Stimulated activated naive CD8-positive, alpha-beta T cell treated with anti-CD3 and anti-CD28 coated beads, Interleukin-15, amount 100 ng/mL, for 72 hours (primary cell): ENCODE results near the gene ATP4A.

Source experiments
- ATAC-seq: fragments of 150-1000 bp; cut with Tn5 transposase; 2 replicates; pipeline ENCODE4 v1.10.0; 2021; ENCODE audit warnings: mild to moderate bottlenecking, moderate library complexity
- DNase-seq, 2 donors: peaks; one replicate each; pipeline ENCODE4 v3.0.0; 2021 to 2022
- H3K27ac Mint-ChIP-seq, 2 donors: one replicate each; pipeline ENCODE4 v1.8.0; 2022; ENCODE audit warnings: mild to moderate bottlenecking in 2 of 2, mixed read lengths in 2 of 2, moderate library complexity in 2 of 2
- H3K27me3 Mint-ChIP-seq: one replicate; pipeline ENCODE4 v1.8.0; 2022; ENCODE audit warnings: mixed read lengths
- H3K4me1 Mint-ChIP-seq: one replicate; pipeline ENCODE4 v1.8.0; 2022; ENCODE audit warnings: mild to moderate bottlenecking, mixed read lengths
- H3K4me3 Mint-ChIP-seq, 2 donors: one replicate each; pipeline ENCODE4 v1.8.0; 2022; ENCODE audit warnings: mild to moderate bottlenecking in 2 of 2, mixed read lengths in 2 of 2, moderate library complexity in 1 of 2
- H3K9me3 Mint-ChIP-seq, 2 donors: one replicate each; pipeline ENCODE4 v1.8.0; 2022; ENCODE audit warnings: mixed read lengths in 2 of 2

Gene ATP4A

GRCh38 chr19:35545001-35545854 is 18.2 kb downstream of the ATP4A start, which contains the start of gene TMEM147:
Gene TMEM147, plus strand, starts transcription at chr19:35545626. Its CDS starts 114 bp downstream, at chr19:35545740.
- Mint-ChIP-seq H3K4me1 (peaks cover 69% of the 10 kb centered on the region), H3K4me3 (peak within 1 kb of the TSS; percentile 98), H3K27ac (peak within 1 kb of the TSS; percentile 94 to 98), H3K9me3 (no peaks in the 10 kb centered on the region), H3K27me3 (no peaks in the 10 kb centered on the region)
- DNase-seq (peak; percentile 79 to 85), ATAC-seq (peak; percentile 90)

DNA sequence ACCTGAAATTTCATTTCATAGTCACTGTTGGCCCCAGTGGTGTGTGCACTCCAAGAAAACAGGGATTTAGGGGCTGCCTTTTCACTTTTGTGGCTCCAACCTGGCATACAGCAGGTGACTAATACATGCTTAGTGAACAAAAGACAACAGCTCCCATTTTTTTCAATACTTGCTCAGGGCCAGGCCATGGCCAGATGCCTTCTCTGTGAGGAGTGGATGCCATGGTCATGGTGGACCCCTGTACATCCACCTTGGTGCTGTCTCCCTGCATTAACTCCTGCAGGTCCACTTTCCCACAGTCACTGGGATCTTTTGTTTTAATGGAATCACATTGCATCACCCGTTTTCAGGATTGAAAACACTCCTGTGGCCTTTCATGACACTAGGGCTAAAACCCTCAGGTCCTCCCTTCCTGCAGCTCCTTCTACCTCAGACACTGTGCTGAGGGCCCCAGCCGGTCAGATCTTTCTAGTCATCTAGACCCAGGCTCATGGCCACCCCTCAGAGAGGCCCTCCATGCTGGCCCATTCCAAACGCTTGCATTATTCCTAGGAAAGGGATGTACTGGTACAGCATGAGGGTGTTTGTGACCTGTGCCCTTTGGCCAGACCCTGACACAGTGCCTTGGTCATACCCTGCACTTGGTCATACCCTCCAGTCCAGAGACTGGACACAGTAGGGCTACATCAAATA is 19.2 kb downstream of the ATP4A start:
- DNase-seq (no peak), ATAC-seq (no peak)
- peaks cover 64% of the 10 kb centered on the region for H3K4me1 Mint-ChIP-seq
- H3K4me3 Mint-ChIP-seq = peak overlapping the region; percentile 98
- peak overlapping the region in 1 of 2 donors; percentile 94 for H3K27ac Mint-ChIP-seq
- no peaks in the 10 kb centered on the region for H3K9me3 Mint-ChIP-seq
- no peaks in the 10 kb centered on the region for H3K27me3 Mint-ChIP-seq

GRCh38 chr19:35543280-35544109 is 20.0 kb downstream of the ATP4A start:
- no peak overlapping the region for H3K4me3 Mint-ChIP-seq
- H3K9me3 Mint-ChIP-seq = no peaks in the 10 kb centered on the region
- peaks cover 56% of the 10 kb centered on the region for H3K4me1 Mint-ChIP-seq
- ATAC-seq = no peak
- H3K27me3 Mint-ChIP-seq = no peaks in the 10 kb centered on the region
- no peak overlapping the region for H3K27ac Mint-ChIP-seq
- DNase-seq = no peak

DNA sequence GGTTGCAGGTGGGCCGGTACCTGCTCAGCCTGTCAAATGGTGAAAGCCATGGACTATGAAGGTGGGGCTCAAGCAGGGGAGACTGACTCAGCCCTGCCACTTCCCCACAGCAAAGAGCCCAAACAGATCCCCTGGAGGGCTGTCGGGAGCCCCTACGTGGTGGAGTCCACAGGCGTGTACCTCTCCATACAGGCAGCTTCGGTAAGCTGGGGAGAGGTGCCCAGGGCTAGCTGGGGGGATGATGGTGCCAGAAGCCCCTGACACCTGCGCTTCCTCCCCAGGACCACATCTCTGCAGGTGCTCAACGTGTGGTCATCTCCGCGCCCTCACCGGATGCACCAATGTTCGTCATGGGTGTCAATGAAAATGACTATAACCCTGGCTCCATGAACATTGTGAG is 21.2 kb downstream of the ATP4A start:
- DNase-seq (no peak), ATAC-seq (no peak)
- no peak overlapping the region for H3K4me3 Mint-ChIP-seq
- no peak overlapping the region for H3K27ac Mint-ChIP-seq
- no peaks in the 10 kb centered on the region for H3K27me3 Mint-ChIP-seq
- H3K9me3 Mint-ChIP-seq = no peaks in the 10 kb centered on the region
- H3K4me1 Mint-ChIP-seq = peaks cover 47% of the 10 kb centered on the region

- no peaks in the 10 kb centered on the region for H3K9me3 Mint-ChIP-seq
- no peak overlapping the region for H3K27ac Mint-ChIP-seq
- ATAC-seq (no peak), DNase-seq (no peak)
- H3K4me3 Mint-ChIP-seq = no peak overlapping the region
- peaks cover 34% of the 10 kb centered on the region for H3K4me1 Mint-ChIP-seq
- H3K27me3 Mint-ChIP-seq = no peaks in the 10 kb centered on the region
These were observed 23.0 kb downstream of the ATP4A start for GRCh38 chr19:35540356-35540927.

GRCh38 chr19:35539850-35540249 is 23.6 kb downstream of the ATP4A start:
- H3K27me3 Mint-ChIP-seq = peaks cover 3% of the 10 kb centered on the region
- peak overlapping the region in 1 of 2 donors; percentile 2 for H3K27ac Mint-ChIP-seq
- peaks cover 33% of the 10 kb centered on the region for H3K4me1 Mint-ChIP-seq
- ATAC-seq (no peak), DNase-seq (no peak)
- H3K4me3 Mint-ChIP-seq = no peak overlapping the region
- H3K9me3 Mint-ChIP-seq = no peaks in the 10 kb centered on the region

DNA sequence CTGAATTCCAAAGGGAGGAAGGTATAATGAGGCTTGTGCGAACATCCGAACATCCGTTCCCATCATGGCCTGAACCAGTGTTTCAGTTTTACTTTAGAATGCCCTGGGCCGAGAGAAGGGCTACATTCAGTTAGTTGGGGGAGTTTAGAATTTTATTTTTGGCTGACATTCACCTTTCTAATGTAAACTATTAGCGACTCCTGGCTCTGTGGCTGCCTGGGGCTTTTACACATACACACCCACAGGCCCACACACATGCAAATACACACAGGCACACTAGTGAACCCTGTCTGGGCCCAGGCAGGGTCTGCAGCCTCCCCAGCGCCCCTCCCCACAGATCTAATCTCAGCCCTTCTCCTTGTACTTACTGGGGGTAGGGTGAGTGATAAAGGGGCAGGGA is 24.1 kb downstream of the ATP4A start:
- DNase-seq (no peak), ATAC-seq (no peak)
- Mint-ChIP-seq H3K9me3 (no peaks in the 10 kb centered on the region), H3K4me1 (peaks cover 31% of the 10 kb centered on the region), H3K27ac (no peak overlapping the region), H3K4me3 (no peak overlapping the region), H3K27me3 (peaks cover 7% of the 10 kb centered on the region)

DNA sequence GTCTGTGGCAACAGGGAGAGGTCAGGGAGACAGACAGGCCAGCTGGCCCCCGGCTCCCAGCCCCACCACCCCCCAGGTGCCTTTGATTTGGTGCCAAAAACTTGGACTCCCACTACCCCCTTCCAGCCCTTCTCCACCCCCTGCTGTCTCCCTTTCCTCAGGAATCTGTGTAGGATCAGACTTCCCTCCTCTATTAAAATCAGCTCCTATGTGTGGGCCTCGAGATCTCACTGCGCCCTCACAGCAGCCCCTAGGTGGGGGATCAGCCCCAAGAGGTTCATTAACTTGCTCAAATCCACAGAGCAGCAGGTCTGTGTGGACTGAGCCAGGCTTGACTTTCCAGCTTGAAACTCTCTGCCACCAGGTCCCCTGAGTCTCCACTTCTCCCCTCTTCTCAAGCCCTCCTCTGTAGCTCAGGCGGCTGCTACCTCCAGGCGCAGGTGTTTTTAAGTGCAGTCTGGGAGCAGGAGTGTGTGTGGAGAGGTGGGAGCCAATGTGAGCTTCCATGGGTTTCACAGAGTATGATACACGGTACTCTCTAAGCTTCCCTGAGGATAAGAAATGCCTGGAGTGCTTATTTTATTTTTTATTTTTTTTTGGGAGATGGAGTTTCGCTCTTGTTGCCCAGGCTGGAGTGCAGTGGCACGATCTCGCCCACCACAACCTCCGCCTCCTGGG is 28.5 kb downstream of the ATP4A start:
- ATAC-seq (no peak), DNase-seq (no peak)
- H3K27ac Mint-ChIP-seq = no peak overlapping the region
- no peaks in the 10 kb centered on the region for H3K9me3 Mint-ChIP-seq
- no peak overlapping the region for H3K4me3 Mint-ChIP-seq
- peaks cover 35% of the 10 kb centered on the region for H3K27me3 Mint-ChIP-seq
- peaks cover 13% of the 10 kb centered on the region for H3K4me1 Mint-ChIP-seq

DNA sequence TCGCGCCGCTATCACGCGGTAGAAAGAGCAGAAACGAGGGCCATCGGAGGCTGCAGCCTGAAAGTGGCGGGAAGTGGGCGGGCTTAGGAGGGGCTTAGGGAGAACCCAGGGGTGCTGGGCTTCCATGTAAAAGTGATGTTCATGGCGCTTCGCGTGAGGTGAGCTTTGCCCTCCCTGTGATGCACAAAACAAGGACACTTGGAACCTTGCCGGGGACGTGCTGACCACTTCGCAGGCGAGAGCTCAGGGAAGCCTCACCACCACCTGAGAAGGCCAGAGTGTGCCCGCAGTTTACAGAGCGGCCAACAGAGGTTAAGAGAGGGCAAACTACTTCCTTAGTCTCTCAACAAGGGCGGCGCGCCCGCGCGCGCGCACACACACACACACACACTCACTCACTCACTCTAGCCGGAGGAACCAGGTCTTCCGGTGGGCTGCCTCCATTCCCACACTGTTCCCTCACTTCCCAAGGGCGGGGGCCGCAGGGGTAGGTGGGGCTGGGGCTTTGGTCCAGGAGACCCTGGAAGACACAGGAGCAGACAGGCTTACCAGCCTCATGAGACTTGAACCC is 29.6 kb downstream of the ATP4A start:
- DNase-seq (peak; percentile 43 to 54), ATAC-seq (peak; percentile 88)
- H3K27ac Mint-ChIP-seq = peak overlapping the region in 1 of 2 donors; percentile 81
- no peaks in the 10 kb centered on the region for H3K9me3 Mint-ChIP-seq
- peaks cover 20% of the 10 kb centered on the region for H3K4me1 Mint-ChIP-seq
- H3K27me3 Mint-ChIP-seq = peaks cover 45% of the 10 kb centered on the region
- peak overlapping the region; percentile 71 to 76 for H3K4me3 Mint-ChIP-seq

- ATAC-seq (peak; percentile 21), DNase-seq (no peak)
- Mint-ChIP-seq H3K27ac (peak within 1 kb of the TSS in 1 of 2 donors; percentile 81), H3K9me3 (no peaks in the 10 kb centered on the region), H3K27me3 (peaks cover 51% of the 10 kb centered on the region), H3K4me1 (peaks cover 20% of the 10 kb centered on the region), H3K4me3 (peak within 1 kb of the TSS; percentile 71 to 76)
These were observed 30.1 kb downstream of the ATP4A start, which contains the start of gene GAPDHS for GRCh38 chr19:35533201-35533821. Gene GAPDHS, plus strand, starts transcription at chr19:35533456. Its CDS starts 72 bp downstream, at chr19:35533528.

DNA sequence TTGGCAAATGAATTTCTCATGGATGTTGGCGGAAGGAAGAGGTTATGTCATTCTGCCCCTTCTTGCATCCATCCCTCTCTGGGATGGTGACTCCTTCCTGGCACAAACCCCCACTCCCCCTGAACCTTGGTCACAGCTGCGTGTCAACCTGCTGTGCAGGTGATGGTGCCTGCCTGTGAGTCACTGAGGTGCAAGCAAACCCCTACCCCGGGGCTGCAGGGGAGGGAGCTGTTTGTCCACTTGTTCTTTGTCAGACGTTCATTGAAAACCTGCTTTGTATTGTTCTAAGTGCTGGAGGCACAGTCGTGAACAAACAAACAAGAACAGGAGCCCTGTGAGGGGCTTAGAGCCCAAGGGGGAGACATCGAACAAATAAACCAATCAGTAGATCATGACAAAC is 32.2 kb downstream of the ATP4A start:
- Mint-ChIP-seq H3K4me3 (no peak overlapping the region), H3K9me3 (no peaks in the 10 kb centered on the region), H3K27me3 (peaks cover 68% of the 10 kb centered on the region), H3K27ac (no peak overlapping the region), H3K4me1 (peaks cover 20% of the 10 kb centered on the region)
- no peak for DNase-seq
- no peak for ATAC-seq

GRCh38 chr19:35529241-35530218 is 33.9 kb downstream of the ATP4A start:
- Mint-ChIP-seq H3K9me3 (no peaks in the 10 kb centered on the region), H3K27ac (no peak overlapping the region), H3K27me3 (peaks cover 61% of the 10 kb centered on the region), H3K4me1 (peaks cover 19% of the 10 kb centered on the region), H3K4me3 (no peak overlapping the region)
- ATAC-seq (no peak), DNase-seq (no peak)
